GM12878 (cell line): ENCODE results near the gene USP21. TPM values are rescaled to one million over a fixed set of nuclear protein-coding genes. Genes with fewer than 3 reads are reported as not detected.

ENCODE experiments used
- ATAC-seq: fragments of 200-7000 bp; cut with Tn5 transposase; 3 replicates; pipeline ENCODE4 v1.9.1; 2020; ENCODE audit warnings: mild to moderate bottlenecking, moderate library complexity
- BruUV-seq: library from RNA; stranded (reverse); fragments of 400-500 nt; replicated peaks from 2 replicates; lab custom pipeline; 2021; lab: Mats Ljungman, UMichigan
- CTCF ChIA-PET: fragments of 300-600 bp; sonication (Branson Sonifier 250); formaldehyde crosslinking; extraction: SDS; loops from one replicate; lab custom pipeline; 2021; ENCODE audit warnings: inconsistent platforms; lab: Yijun Ruan, JAX
- POLR2A ChIA-PET: fragments of 350-600 bp; formaldehyde crosslinking; extraction: SDS; loops from one replicate; lab custom pipeline; 2021; ENCODE audit warnings: inconsistent platforms; lab: Charles Lee
- RAD21 ChIA-PET: fragments of 300-600 bp; sonication (Branson Sonifier 250); formaldehyde crosslinking; loops from one replicate; lab custom pipeline; 2023; ENCODE audit warnings: antibody characterized with exemption; ENCODE audit not compliant: unreplicated experiment; lab: Charles Lee
- SMC1A ChIA-PET: fragments of 300-600 bp; sonication (Branson Sonifier 250); formaldehyde crosslinking; loops from one replicate; lab custom pipeline; 2023; ENCODE audit not compliant: unreplicated experiment, uncharacterized antibody; lab: Charles Lee
- DNase-seq: peaks from one replicate; pipeline ENCODE4 v3.0.0-alpha.2; 2011; ENCODE audit warnings: low read depth, low spot score
- FAIRE-seq: peaks from 3 replicates; lab custom pipeline; 2011; peaks lifted over from hg19 to GRCh38; lab: Jason Lieb, UNC
- H2AFZ ChIP-seq: 2 replicates; pipeline ENCODE4 v1.6.0; 2011; ENCODE audit warnings: low read depth, low read length, control low read depth; ENCODE audit not compliant: control insufficient read depth
- H3K27ac ChIP-seq: 2 replicates; pipeline ENCODE4 v1.5.1; 2011; ENCODE audit warnings: control low read depth; ENCODE audit not compliant: control insufficient read depth, insufficient read depth
- H3K27me3 ChIP-seq, 2 experiments: replicated peaks in 1 of 2; 2 replicates each; pipeline versions ENCODE4 v1.6.0 to v1.6.1; 2011; ENCODE audit warnings: low read length in 1 of 2; ENCODE audit not compliant: control insufficient read depth in 2 of 2, insufficient read depth in 2 of 2
- H3K36me3 ChIP-seq, 2 experiments: 2 replicates each; pipeline ENCODE4 v1.5.1; 2011; ENCODE audit warnings: low read length in 1 of 2; ENCODE audit not compliant: control insufficient read depth in 2 of 2, insufficient read depth in 2 of 2
- H3K4me1 ChIP-seq: 2 replicates; pipeline ENCODE4 v1.6.1; 2011; ENCODE audit warnings: mild to moderate bottlenecking, low read length, moderate library complexity, mixed read lengths; ENCODE audit not compliant: control insufficient read depth, insufficient read depth
- H3K4me2 ChIP-seq: 2 replicates; pipeline ENCODE4 v1.6.0; 2011; ENCODE audit warnings: control low read depth; ENCODE audit not compliant: control insufficient read depth, insufficient read depth
- H3K4me3 ChIP-seq: fragments of 200-600 bp; sonication (generic); 2 replicates; pipeline ENCODE4 v1.5.1; 2016
- H3K79me2 ChIP-seq: 2 replicates; pipeline ENCODE4 v1.6.0; 2011; ENCODE audit warnings: low read length; ENCODE audit not compliant: control insufficient read depth, insufficient read depth
- H3K9ac ChIP-seq: 2 replicates; pipeline ENCODE4 v1.8.0; 2011; ENCODE audit warnings: low read length, control low read depth, mixed read lengths; ENCODE audit not compliant: control insufficient read depth, insufficient read depth
- H3K9me3 ChIP-seq: replicated peaks from 3 replicates; pipeline ENCODE4 v1.5.1; 2011; ENCODE audit warnings: mild to moderate bottlenecking, low read length; ENCODE audit not compliant: control insufficient read depth, insufficient read depth
- H4K20me1 ChIP-seq: 2 replicates; pipeline ENCODE4 v1.6.0; 2011; ENCODE audit not compliant: control insufficient read depth, insufficient read depth
- ASH2L ChIP-seq: fragments of 300-600, 200-600 bp; sonication (generic); IDR thresholded peaks from 2 replicates; pipeline ENCODE4 v1.6.1; 2017; ENCODE audit warnings: low read depth, mild to moderate bottlenecking, borderline replicate concordance
- BMI1 ChIP-seq: fragments of 450-650 bp; IDR thresholded peaks from 2 replicates; pipeline ENCODE4 v1.6.1; 2016; ENCODE audit warnings: mild to moderate bottlenecking, moderate library complexity, borderline replicate concordance
- BRCA1 ChIP-seq: IDR thresholded peaks from 2 replicates; pipeline ENCODE4 v1.6.1; 2011; ENCODE audit warnings: low read depth, low read length, improper control_type of control experiment
- CHD4 ChIP-seq: fragments of 200-600 bp; sonication (generic); IDR thresholded peaks from 2 replicates; pipeline ENCODE4 v1.6.1; 2016; ENCODE audit warnings: mild to moderate bottlenecking
- CREM ChIP-seq: IDR thresholded peaks from 2 replicates; pipeline ENCODE4 v1.6.1; 2014; ENCODE audit warnings: antibody characterized with exemption, low read depth
- HDAC6 ChIP-seq: fragments of 200-600 bp; sonication (generic); IDR thresholded peaks from one replicate; pipeline ENCODE4 v1.8.0; 2017; ENCODE audit warnings: antibody characterized with exemption; ENCODE audit not compliant: unreplicated experiment
- MTA2 ChIP-seq: fragments of 450-650 bp; IDR thresholded peaks from 2 replicates; pipeline ENCODE4 v1.6.1; 2016; ENCODE audit warnings: low read depth, mild to moderate bottlenecking, moderate library complexity
- POU2F2 ChIP-seq: IDR thresholded peaks from 3 replicates; pipeline ENCODE4 v1.6.1; 2011; ENCODE audit warnings: low read depth, mild to moderate bottlenecking, low read length, borderline replicate concordance
- RAD51 ChIP-seq: fragments of 450-650 bp; IDR thresholded peaks from 2 replicates; pipeline ENCODE4 v1.6.1; 2016; ENCODE audit warnings: moderate library complexity, mild to moderate bottlenecking, inconsistent platforms
- SIN3A ChIP-seq: IDR thresholded peaks from 2 replicates; pipeline ENCODE4 v1.6.1; 2012; ENCODE audit warnings: low read depth, low read length, improper control_type of control experiment
- SP1 ChIP-seq: IDR thresholded peaks from one replicate; pipeline ENCODE4 v1.6.1; 2011; ENCODE audit warnings: low read depth, low read length
- ZNF592 ChIP-seq: fragments of 450-650 bp; IDR thresholded peaks from 2 replicates; pipeline ENCODE4 v1.6.1; 2017; ENCODE audit warnings: mild to moderate bottlenecking, moderate library complexity
- WGBS: methylation state at CpG from one replicate; pipeline ENCODE4 v1.1.6; 2016; ENCODE audit warnings: low lambda C conversion rate; ENCODE audit not compliant: insufficient replicate concordance, insufficient coverage; ENCODE audit errors: missing lambda C conversion rate; 5-methylcytosine and 5-hydroxymethylcytosine counted together
- in situ Hi-C: fragments of 300-500 bp; cut with MboI; formaldehyde crosslinking; loops from 9 replicates; pipeline ENCODE4 v1.14.3; 2018; ENCODE audit warnings: mixed read lengths
- intact Hi-C: fragments of 100-400 bp; cut with micrococcal nuclease; formaldehyde crosslinking; loops from one replicate; pipeline ENCODE4 v1.14.2; 2022; ENCODE audit not compliant: unreplicated experiment
- polyA plus RNA-seq, 11 experiments: library from polyadenylated mRNA; depleted of rRNA in 4 of 11; unstranded in 6 of 11; stranded (reverse) in 5 of 11; fragments of >200 nt; fragmentation: Nextera tagmentation in 4 of 11; fragmentation: Illumina TruSeq in 1 of 11; extraction: Ambion mirVana in 4 of 11; extraction: Trizol in 1 of 11; gene quantifications; 1 replicate in 1 of 11; 2 replicates in 10 of 11; pipeline versions ENCODE4 v1.2.1 to v1.2.3, GENCODE V29; 2011 to 2016; ENCODE audit warnings: inconsistent platforms in 2 of 11, missing spikeins in 2 of 11, low read depth in 1 of 11
- total RNA-seq, 4 experiments: library from RNA; depleted of rRNA in 3 of 4; stranded (reverse); fragments of >200 nt in 3 of 4; fragmentation: Illumina TruSeq in 1 of 4; extraction: Trizol in 1 of 4; gene quantifications; 2 replicates each; pipeline versions ENCODE4 v1.2.1 to v1.2.3, GENCODE V29; 2013 to 2021
- TF ChIP-seq, protein P1 (sequence below): IDR thresholded peaks from 2 replicates; pipeline ENCODE4 v1.6.1; 2012; ENCODE audit warnings: low read depth, low read length, improper control_type of control experiment

The USP21 gene
- total and polyA plus RNA-seq, 10 of the 15 experiments (the other 5 are each of a cell fraction or from before 2014, with no cell fraction given), result 3.2 to 28.6 (median 16.6) TPM

GRCh38 chr1:161200992-161201835 is 41.9 kb downstream of the USP21 start:
- BruUV-seq, result TSS peak; percentile 99

More at GRCh38 chr1:161200992-161201835, 41.9 kb downstream of the USP21 start:
- Histone ChIP-seq H3K4me2 (peak overlapping the region; percentile 95), H4K20me1 (no peaks in the 10 kb centered on the region), H3K9ac (peak overlapping the region; percentile 94; the same call in 1 of the 2 replicates), H3K4me1 (peaks cover 21% of the 10 kb centered on the region), H2AFZ (peak overlapping the region; percentile 40), H3K36me3 (peaks cover 0 to 1% of the 10 kb centered on the region in 2 experiments; a peak in 1 of 4 replicates), H3K27me3 (no peaks in the 10 kb centered on the region), H3K4me3 (peak overlapping the region; percentile 64), H3K27ac (peak overlapping the region; percentile 86), H3K79me2 (peaks cover 20% of the 10 kb centered on the region), H3K9me3 (no peaks in the 10 kb centered on the region)
- TF ChIP-seq HDAC6 (no peak), BRCA1 (no peak), POU2F2 (no peak), SP1 (no peak), CHD4 (no peak), BMI1 (no peak), SIN3A (no peak), CREM (no peak), RAD51 (no peak), ASH2L (no peak), ZNF592 (no peak), MTA2 (no peak)
- TF ChIP-seq, protein P1, sequence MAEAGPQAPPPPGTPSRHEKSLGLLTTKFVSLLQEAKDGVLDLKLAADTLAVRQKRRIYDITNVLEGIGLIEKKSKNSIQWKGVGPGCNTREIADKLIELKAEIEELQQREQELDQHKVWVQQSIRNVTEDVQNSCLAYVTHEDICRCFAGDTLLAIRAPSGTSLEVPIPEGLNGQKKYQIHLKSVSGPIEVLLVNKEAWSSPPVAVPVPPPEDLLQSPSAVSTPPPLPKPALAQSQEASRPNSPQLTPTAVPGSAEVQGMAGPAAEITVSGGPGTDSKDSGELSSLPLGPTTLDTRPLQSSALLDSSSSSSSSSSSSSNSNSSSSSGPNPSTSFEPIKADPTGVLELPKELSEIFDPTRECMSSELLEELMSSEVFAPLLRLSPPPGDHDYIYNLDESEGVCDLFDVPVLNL, result no peak
- no peak for DNase-seq
- FAIRE-seq, result no peak
- no peak for ATAC-seq
- ChIA-PET SMC1A (interaction anchor here (0.6 to 8.1 kb wide), 15 partner anchors 8 to 181 kb away, joined by 3 to 66 read pairs (median 6); partner anchors contain the start of genes CFAP126, PPOX, SDHC and TOMM40L), CTCF (interaction anchor here (0.9 to 13.6 kb wide), 15 partner anchors 9 to 188 kb away, joined by 3 to 385 read pairs (median 12); partner anchors contain the start of genes APOA2, FCER1G, PPOX and TOMM40L), POLR2A (interaction anchor here (0.5 to 3.0 kb wide), 12 partner anchors 10 to 191 kb away, joined by 3 to 24 read pairs (median 6); partner anchors contain the start of genes B4GALT3, CFAP126, FCER1G and PPOX), RAD21 (interaction anchor here (1.0 to 6.6 kb wide), 9 partner anchors 10 to 182 kb away, joined by 3 to 72 read pairs (median 8); partner anchors contain the start of genes CFAP126, PPOX and TOMM40L)
- 80% methylated on average over 13 of the region's 13 CpGs for WGBS
- intact Hi-C loops, result no loop called here
- in situ Hi-C loops, result no loop called here
